Smooth muscle cell of the brain vasculature (primary cell): ENCODE results near the gene CPD.
"Not testable (repeated sequence)": the region's sequence is repeated elsewhere in the genome, so short reads cannot be mapped to it uniquely, and the experiment has no call there.

Source experiments
- DNase-seq: peaks from one replicate; pipeline ENCODE4 v3.0.0-alpha.2; 2012; ENCODE audit warnings: low read depth, low spot score

CPD gene

DNA sequence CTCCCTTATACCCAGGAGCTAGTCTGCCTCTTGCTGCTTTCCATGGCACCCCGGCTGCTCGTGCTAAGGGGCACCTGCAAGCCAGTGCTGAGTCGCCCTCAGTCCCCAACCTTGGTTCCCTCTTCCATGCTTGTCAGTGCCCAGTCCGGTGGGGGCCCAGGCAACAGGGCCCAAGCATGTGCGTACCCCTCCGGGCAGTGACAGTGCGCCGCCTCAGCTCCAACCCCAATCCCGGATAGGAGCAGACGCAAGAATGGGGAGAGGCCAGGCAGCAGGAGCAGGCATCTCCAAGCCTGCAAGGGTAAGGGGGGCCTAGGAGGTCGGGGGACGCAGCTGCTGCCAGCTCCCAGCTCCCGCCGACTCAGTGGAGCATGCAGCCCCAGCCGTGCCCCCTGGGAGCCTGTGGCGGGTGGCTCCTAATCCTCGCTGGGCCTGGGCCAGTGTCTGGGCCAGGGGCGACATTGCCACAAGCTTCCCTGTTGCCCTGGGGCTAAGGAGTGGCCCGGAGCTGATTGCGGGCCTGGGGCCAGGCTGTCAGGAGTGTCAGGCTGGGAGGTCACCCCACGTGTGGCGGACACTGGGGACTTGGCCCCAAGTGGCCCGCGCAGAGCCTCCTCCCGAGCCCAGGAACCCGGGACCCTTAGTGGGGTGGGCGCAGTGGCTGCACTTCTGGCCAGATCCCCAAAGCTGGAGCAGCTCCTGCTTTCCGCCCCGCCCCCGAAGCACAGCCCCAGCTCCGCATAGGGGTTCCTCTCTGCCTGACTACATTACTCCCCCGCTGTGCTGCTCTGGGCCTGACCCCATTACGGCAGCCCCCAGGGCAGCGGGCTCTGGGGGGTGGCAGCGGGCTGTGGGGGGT is 9.8 kb downstream of the CPD start:
- no peak for DNase-seq

DNA sequence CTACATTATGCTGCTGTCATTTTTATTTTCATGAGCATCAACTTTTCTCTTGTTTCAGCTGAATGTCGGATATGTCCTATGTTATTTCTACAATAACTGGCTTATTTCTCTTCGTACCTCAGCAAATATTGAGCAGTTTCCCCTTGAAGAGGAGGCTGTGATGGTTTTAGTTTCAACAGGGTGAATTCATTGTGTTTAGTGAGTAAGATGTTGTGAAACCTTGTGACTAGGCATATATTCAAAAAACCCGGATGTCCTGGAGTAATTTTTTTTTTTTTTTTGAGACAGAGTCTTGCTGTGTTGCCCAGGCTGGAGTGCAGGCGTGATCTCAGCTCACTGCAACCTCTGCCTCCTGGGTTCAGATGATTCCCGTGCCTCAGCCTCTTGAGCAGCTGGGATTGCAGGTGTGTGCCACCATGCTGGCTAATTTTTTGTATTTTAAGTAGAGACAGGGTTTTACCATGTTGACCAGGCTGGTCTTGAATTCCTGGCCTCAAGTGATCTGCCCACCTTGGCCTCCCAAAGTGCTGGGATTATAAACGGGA is 11.1 kb downstream of the CPD start:
- DNase-seq, result no peak

DNA sequence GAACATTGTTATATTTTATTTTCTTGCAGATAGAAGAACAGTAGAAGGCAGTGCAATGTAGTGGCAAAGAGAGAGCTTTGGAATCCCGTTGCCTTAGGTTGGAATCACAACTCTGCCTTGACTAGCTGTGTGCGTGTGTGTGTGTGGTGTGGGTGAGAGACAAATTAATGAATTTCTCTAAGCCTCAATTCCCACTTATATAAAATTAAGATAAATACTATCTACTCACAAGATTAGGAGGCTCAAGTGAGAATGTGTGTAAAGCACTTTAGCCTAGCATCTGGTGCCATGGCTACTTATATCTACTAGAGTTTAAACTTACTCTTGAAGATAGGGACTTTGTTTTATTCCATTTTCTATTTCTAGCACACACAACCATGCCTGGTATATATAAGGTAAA is 12.8 kb downstream of the CPD start:
- DNase-seq, result no peak

DNA sequence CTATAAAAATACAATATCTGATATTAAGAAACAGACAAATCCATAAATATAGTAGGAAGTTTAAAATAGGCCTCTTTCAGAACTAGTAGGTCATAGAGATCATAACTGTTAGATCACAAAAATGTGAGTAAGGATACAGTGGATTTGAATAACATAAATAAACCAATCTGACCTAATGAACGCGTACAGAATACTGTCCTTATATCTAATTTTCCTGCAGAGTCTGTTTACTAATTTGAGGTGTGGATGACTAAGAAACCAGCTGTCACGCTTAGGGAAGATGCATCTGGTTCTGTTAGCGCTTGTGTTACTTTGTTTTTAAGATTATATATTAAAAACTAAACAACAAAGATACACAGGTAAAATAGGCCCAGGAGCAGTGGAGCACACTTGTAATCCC is 14.8 kb downstream of the CPD start:
- no peak for DNase-seq

GRCh38 chr17:30393911-30394867 is 15.5 kb downstream of the CPD start:
- DNase-seq, result no peak

DNA sequence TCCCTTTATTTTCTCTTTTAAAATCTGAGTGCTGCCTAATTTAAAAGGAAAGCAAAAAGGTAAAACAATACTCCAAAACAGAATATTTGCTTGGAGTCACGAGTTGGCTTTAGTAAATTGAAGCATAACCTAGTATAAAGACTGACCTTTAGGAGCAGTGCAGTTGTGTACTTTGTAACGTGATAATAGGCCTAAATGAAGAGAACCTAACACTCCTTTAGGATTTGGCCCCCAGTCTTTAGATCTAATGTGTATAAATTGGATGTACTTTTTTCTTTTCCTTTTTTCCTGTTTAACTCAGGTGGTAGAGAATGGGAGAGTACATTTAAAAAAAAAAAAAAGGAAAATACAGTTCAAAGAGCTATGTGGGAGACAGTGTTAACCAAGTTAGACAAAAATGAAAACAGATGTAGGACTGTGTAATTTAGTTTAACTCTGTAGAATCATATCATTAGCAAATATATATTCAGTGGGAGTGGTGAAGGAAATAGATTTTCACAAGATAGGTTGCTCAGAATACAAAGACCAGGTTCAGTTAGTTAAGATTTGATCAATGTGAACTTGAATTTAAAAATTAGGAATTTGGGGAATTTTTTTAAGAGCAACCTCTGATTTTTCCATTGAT is 16.8 kb downstream of the CPD start:
- no peak for DNase-seq

DNA sequence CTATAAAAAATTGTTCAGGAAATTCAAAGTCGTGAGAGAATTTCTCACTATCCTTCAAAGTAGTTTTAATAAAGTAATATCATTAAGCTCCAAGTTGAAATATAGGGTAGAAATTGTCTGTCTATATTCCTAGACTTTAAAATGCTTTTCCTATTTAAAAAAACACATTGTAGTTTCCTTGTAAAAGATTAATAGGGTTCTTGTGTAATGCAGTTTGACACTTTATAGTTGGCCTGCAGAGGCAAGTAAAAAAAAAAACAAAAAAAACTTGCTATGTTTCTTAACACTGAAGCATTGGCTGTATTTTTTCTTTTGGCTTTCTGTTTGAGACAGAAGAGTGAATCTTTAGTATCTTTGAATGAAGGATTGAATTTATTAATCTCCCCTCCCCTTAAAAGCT is 17.4 kb downstream of the CPD start:
- no peak for DNase-seq

- DNase-seq, result no peak
These were observed 17.9 kb downstream of the CPD start for GRCh38 chr17:30396612-30397011.

DNA sequence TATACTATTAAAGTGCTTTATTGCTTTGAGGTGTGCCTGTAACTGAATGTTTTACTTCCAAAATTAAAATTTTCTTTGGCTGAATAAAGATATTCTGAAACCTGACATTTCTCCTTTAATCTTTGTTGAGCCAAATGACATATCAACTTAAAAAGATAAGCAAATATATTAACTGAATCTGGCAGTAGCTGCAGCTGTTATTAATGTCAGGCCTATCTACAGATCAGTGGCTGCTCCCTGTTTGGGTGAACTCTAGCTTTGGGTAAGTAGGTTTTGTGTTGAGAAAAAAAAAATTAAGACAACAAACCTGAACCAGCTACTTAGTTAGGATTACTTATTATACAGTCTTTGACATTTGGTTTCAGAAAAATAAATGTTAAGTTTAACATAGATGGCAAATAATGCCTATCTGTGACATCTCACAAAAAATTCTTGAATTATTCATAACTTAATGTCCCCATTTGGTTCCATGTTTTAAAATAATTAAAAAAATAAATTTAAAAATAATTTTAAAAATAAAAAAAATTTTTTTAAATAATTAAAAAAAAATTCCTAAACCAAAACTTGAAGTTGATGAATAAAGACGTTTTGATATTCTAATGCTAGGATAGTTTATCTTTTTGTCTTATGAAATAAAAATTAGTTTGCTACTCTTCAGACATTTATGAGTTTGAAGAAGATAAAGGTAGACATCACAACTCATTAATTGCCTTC is 19.8 kb downstream of the CPD start:
- no peak for DNase-seq

DNA sequence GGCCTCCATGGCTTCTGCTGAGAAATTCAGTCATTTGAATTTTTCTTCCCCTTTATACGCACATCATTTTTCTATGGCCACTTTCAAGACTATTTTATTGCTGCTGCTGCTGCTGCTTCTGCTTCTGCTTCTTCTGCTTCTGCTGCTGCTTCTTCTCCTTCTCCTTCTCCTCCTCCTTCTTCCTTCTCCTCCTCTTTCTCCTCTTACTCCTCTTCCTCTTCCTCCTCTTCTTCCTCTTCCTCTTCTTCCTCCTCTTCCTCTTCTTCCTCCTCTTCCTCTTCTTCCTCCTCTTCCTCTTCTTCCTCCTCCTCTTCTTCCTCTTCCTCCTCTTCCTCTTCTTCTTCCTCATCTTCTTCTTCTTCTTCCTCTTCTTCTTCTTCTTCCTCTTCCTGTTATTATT is 22.4 kb downstream of the CPD start:
- no peak for DNase-seq

GRCh38 chr17:30405161-30405560 is 26.4 kb downstream of the CPD start:
- no peak for DNase-seq

DNA sequence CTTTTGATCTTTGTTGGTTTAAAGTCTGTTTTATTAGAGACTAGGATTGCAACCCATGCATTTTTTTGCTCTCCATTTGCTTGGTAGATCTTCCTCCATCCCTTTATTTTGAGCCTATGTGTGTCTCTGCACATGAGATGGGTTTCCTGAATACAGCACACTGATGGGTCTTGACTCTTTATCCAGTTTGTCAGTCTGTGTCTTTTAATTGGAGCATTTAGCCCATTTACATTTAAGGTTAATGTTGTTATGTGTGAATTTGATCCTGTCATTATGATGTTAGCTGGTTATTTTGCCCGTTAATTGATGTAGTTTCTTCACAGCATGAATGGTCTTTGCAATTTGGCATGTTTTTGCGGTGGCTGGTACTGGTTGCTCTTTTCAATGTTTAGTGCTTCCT is 31.9 kb downstream of the CPD start:
- DNase-seq, result not testable (repeated sequence)

DNA sequence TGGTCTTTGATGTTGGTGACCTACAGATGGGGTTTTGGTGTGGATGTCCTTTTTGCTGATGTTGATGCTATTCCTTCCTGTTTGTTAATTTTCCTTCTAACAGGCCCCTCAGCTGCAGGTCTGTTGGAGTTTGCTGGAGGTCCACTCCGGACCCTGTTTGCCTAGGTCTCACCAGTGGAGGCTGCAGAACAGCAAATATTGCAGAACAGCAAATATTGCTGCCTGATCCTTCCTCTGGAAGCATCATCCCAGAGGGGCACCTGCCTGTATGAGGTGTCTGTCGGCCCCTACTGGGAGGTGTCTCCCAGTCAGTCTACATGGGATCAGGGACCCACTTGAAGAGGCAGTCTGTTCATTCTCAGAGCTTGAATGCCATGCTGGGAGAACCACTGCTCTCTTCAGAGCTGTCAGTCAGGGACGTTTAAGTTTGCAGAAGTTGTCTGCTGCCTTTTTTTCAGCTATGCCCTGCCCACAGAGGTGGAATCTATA is 33.3 kb downstream of the CPD start:
- not testable (repeated sequence) for DNase-seq

DNA sequence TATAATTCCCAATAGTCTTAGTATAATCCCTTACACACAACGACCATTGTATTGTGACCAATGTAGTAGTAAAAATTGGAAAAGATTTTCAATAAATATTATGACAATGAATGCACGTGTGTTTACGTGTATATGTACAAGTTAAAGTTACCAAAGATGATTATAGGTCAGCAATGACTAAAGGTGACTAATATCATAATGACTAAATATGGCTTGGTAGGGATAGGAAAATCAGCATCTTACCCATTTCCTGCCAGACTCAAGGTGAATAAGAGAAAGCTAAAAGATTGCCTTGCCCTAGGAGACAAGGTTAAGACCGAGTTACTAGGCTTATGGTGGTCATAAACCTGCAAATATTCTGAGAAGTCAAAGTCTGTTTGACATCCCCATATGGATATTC is 34.4 kb downstream of the CPD start:
- no peak for DNase-seq

DNA sequence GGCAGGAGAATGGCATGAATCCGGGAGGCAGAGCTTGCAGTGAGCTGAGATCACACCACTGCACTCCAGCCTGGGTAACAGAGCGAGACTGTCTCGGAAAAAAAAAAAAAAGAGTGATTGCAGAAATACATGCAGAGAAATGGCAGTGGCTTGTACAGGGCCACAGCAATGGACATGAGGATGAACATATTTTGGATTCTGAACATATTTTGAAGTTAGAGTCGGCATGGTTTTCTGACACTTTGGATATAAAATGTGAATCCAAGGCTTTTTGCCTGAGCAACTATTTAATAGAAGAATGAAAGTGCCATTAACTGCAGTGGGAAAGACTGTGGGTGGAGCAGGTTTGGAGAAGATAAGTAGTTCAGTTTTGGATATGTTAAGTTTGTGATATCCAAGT is 35.8 kb downstream of the CPD start:
- DNase-seq, result no peak

DNA sequence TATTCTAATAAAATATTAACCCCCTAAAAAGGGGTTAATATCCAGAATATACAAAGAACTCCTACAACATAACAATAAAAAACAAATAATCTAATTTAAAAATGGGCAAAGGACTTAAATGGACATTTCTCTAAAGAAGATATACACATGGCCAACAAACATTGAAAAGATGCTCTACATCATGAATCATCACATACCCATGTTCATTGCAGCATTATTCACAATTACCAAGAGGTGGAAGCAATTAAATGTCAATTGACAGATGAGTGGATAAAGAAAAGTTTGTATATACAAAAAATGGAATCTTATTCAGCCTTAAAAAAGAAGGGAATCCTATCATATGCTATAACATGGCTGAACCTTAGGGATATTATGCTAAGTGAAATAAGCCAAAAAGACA is 36.8 kb downstream of the CPD start:
- DNase-seq, result no peak

- DNase-seq, result not testable (repeated sequence)
These were observed 39.3 kb downstream of the CPD start for GRCh38 chr17:30418070-30418469.

DNA sequence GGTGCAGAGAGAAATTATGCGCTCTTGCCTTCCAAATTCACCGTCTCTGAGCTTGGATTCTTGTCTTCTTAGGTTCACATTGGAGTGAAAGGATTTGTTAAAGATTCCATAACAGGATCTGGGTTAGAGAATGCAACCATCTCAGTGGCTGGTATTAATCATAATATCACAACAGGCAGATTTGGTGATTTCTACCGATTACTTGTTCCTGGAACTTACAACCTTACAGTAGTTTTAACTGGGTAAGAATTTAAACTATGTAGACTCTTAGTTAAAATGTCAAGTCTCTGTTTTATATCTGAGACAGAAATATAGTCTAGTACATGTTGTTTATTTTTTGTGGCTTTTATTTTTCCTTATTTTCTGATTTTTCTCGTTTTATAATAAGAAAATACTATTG is 42.9 kb downstream of the CPD start:
- DNase-seq, result no peak

DNA sequence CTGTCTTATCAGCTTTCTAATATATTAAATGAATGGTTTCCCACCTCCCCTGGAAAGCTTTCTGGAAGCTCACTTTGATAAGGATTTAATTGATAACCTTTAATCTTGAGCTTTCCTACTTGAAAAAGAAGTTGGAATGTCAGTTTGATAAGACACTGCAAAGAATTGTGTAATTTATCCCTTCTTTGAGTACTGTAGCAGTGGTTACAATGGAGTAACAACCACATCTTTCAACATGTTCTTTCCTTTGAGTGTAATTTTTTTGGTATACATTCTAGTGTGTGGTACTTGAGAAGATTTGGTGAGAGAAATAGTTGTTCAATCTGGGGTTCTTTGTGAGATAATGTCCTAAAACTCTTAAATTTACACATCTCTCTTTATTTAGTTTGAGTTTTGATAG is 43.4 kb downstream of the CPD start:
- DNase-seq, result no peak

DNA sequence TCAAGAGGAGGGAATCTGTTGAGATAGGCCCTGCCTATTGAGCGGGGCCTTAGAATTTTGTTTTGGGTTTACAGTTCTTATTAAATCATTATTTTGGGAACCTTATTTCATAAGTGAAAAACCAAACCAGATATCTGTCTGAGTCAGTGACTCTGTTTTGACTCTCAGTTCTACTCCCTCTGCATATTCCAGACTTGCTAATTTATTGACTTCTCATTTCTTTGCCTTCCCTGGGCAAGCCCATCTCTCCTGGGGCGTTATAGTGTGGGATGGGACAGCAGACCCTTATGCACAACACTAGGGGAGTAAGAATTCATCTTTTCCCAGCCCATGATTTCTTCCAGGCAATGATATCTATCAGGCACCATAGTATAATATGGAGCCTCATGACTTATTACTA is 45.7 kb downstream of the CPD start:
- no peak for DNase-seq

DNA sequence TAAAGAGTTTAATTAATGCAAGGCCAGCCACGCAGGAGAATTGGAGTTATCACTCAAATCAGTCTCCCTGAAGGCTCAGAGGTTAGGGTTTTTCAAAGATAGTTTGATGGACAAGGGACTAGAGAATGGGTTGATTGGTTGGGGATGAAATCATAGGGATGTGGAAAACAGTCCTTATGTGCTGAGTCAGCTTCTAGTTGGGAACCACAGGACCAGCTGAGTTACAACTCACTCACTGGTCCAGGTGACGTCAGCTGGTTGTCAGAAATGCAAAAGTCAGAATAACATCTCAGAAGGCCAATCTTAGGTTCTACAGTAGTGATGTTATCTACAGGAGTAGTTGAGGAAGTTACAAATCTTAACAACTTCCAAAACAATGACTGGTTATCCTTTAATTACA is 47.6 kb downstream of the CPD start:
- DNase-seq, result no peak
